HepG2 (cell line): ENCODE data around the gene C19orf85. TPM values are rescaled to one million over a fixed set of nuclear protein-coding genes. Genes with fewer than 3 reads are reported as not detected.

Experiments
- ATAC-seq: fragments of 200-7000 bp; cut with Tn5 transposase; 3 replicates; pipeline ENCODE4 v1.9.1; 2020; ENCODE audit warnings: mild to moderate bottlenecking, moderate library complexity
- BruUV-seq: library from RNA; stranded (reverse); fragments of 400-500 nt; replicated peaks from 2 replicates; lab custom pipeline; 2021; lab: Mats Ljungman, UMichigan
- CTCF ChIA-PET: fragments of 300-600 bp; formaldehyde crosslinking; extraction: SDS; loops from one replicate; lab custom pipeline; 2021; ENCODE audit warnings: low total read pairs, inconsistent platforms, low intra/inter-chr PET ratio; lab: Yijun Ruan, JAX
- POLR2A ChIA-PET: fragments of 350-600 bp; sonication (Branson Sonifier 250); formaldehyde crosslinking; loops from one replicate; lab custom pipeline; 2020; ENCODE audit warnings: antibody characterized with exemption, inconsistent platforms; lab: Yijun Ruan, JAX
- DNase-seq: peaks from one replicate; pipeline ENCODE4 v3.0.0-alpha.2; 2015; ENCODE audit warnings: low spot score
- FAIRE-seq: peaks from 3 replicates; lab custom pipeline; 2011; peaks lifted over from hg19 to GRCh38; lab: Jason Lieb, UNC
- H2AFZ ChIP-seq: one replicate; pipeline ENCODE4 v1.6.1; 2011; ENCODE audit warnings: low read length, inconsistent platforms
- H3K27ac ChIP-seq: fragments of 300-600 bp; 3 replicates; pipeline ENCODE4 v1.8.0; 2011; ENCODE audit warnings: mixed run types, mild to moderate bottlenecking, mixed read lengths, low read length, inconsistent platforms; ENCODE audit not compliant: insufficient read depth; ENCODE audit errors: extremely low read length
- H3K27me3 ChIP-seq, 2 experiments: fragments of 200-600 bp in 1 of 2; 2 replicates in 1 of 2; 3 replicates in 1 of 2; pipeline versions ENCODE4 v1.6.0 to v1.8.0; 2011; ENCODE audit warnings: low read length in 2 of 2, mild to moderate bottlenecking in 2 of 2, moderate library complexity in 2 of 2, inconsistent platforms in 1 of 2; ENCODE audit not compliant: insufficient read depth in 2 of 2, control insufficient read depth in 1 of 2
- H3K36me3 ChIP-seq, 2 experiments: fragments of 200-600 bp in 1 of 2; replicated peaks in 1 of 2; 2 replicates in 1 of 2; 3 replicates in 1 of 2; pipeline versions ENCODE4 v1.5.1 to v1.8.0; 2011; ENCODE audit warnings: low read length in 2 of 2, inconsistent platforms in 1 of 2; ENCODE audit not compliant: insufficient read depth in 2 of 2, control insufficient read depth in 1 of 2
- H3K4me1 ChIP-seq: 2 replicates; pipeline ENCODE4 v1.5.1; 2012; ENCODE audit warnings: low read length, inconsistent platforms; ENCODE audit not compliant: insufficient read depth
- H3K4me2 ChIP-seq: 2 replicates; pipeline ENCODE4 v1.6.0; 2011; ENCODE audit warnings: low read depth, low read length, inconsistent platforms
- H3K4me3 ChIP-seq, 3 experiments: fragments of 200-600 bp in 1 of 3; sonication (generic), shearing (Covaris generic) in 1 of 3; replicated peaks in 1 of 3; 2 replicates each; pipeline ENCODE4 v1.5.1; 2011 to 2016; ENCODE audit warnings: low read length in 3 of 3, inconsistent platforms in 2 of 3, low read depth in 2 of 3, mild to moderate bottlenecking in 2 of 3, control low read depth in 1 of 3, mixed read lengths in 1 of 3; ENCODE audit not compliant: insufficient read depth in 1 of 3
- H3K79me2 ChIP-seq: one replicate; pipeline ENCODE4 v1.6.1; 2011; ENCODE audit warnings: low read length, inconsistent platforms; ENCODE audit not compliant: insufficient read depth
- H3K9ac ChIP-seq: 2 replicates; pipeline ENCODE4 v1.6.0; 2011; ENCODE audit warnings: mild to moderate bottlenecking, low read depth, low read length, inconsistent platforms; ENCODE audit not compliant: insufficient read depth
- H3K9me3 ChIP-seq: 2 replicates; pipeline ENCODE4 v1.5.1; 2012; ENCODE audit warnings: mild to moderate bottlenecking, low read length
- H4K20me1 ChIP-seq: 2 replicates; pipeline ENCODE4 v1.6.0; 2011; ENCODE audit warnings: inconsistent platforms, mild to moderate bottlenecking, low read length, moderate library complexity; ENCODE audit not compliant: insufficient read depth
- AGO2 ChIP-seq: fragments of 200-400 bp; formaldehyde crosslinking; optimal IDR thresholded peaks from 2 replicates; pipeline ENCODE3; 2017; ENCODE audit warnings: mild to moderate bottlenecking, low read depth, low read length, moderate library complexity
- U2AF1 ChIP-seq: fragments of 200-400 bp; formaldehyde crosslinking; optimal IDR thresholded peaks from 2 replicates; pipeline ENCODE3; 2017; ENCODE audit warnings: mild to moderate bottlenecking, low read depth, low read length
- ZMYM3 ChIP-seq: sonication (generic); formaldehyde crosslinking; IDR thresholded peaks from 2 replicates; pipeline ENCODE4 v1.5.1; 2020; ENCODE audit warnings: mild to moderate bottlenecking, missing genetic modification reagents
- WGBS: methylation state at CpG from one replicate; pipeline ENCODE4 v1.1.6; 2017; ENCODE audit warnings: low lambda C conversion rate; 5-methylcytosine and 5-hydroxymethylcytosine counted together
- in situ Hi-C: cut with HindIII; loops from 2 replicates; pipeline ENCODE4 v1.10.0; 2017; ENCODE audit warnings: low pct_unique_long_range_greater_than_20kb; ENCODE audit not compliant: extremely low pct_ligation_motif_present
- intact Hi-C: fragments of 100-400 bp; cut with micrococcal nuclease; formaldehyde crosslinking; loops from one replicate; pipeline ENCODE4 v1.10.0; 2022; ENCODE audit not compliant: unreplicated experiment
- polyA plus RNA-seq, 8 experiments: library from polyadenylated mRNA; depleted of rRNA in 3 of 8; stranded (reverse) in 7 of 8; unstranded in 1 of 8; fragments of >200 nt; fragmentation: Illumina TruSeq in 4 of 8; extraction: Trizol in 4 of 8; gene quantifications; 2 replicates each; pipeline versions ENCODE4 v1.2.1 to v1.2.3, GENCODE V29; 2011 to 2016; ENCODE audit warnings: low read depth in 4 of 8, missing spikeins in 1 of 8, mixed read lengths in 1 of 8; ENCODE audit not compliant: insufficient read depth in 1 of 8
- total RNA-seq, 5 experiments: library from RNA; depleted of rRNA; stranded (reverse); fragments of >200 nt; fragmentation: Illumina TruSeq; extraction: Trizol; gene quantifications; 2 replicates each; pipeline ENCODE4 v1.2.3, GENCODE V29; 2016; ENCODE audit warnings: low read depth in 1 of 5

Gene C19orf85
- total and polyA plus RNA-seq, 2 of the 13 experiments (the other 11 are each of a cell fraction or from before 2014, with no cell fraction given): not detected

- TF ChIP-seq AGO2: peak; percentile 20
Measured at GRCh38 chr19:55488986-55489710, 24.6 kb upstream of the C19orf85 start (continued).

- H2AFZ ChIP-seq: no peak within 1 kb of the TSS
- no peaks in the 10 kb centered on the region for H3K79me2 ChIP-seq
- H4K20me1 ChIP-seq: no peaks in the 10 kb centered on the region
- DNase-seq (no peak), FAIRE-seq (no peak), ATAC-seq (no peak)
- ChIA-PET CTCF (no interaction called here), POLR2A (interaction anchor here (1.4 to 4.3 kb wide), 3 partner anchors 11 to 118 kb away, joined by 4 to 44 read pairs (median 5); partner anchors contain the start of gene ZNF628)
- TF ChIP-seq U2AF1: no peak
- TF ChIP-seq ZMYM3 (CRISPR knock-in tag): peak; percentile 83
- H3K36me3 ChIP-seq: no peaks in the 10 kb centered on the region
- H3K4me1 ChIP-seq: peaks cover 33% of the 10 kb centered on the region
- peaks cover 10 to 36% of the 10 kb centered on the region in 2 experiments for H3K27me3 ChIP-seq
- peak within 1 kb of the TSS; percentile 67 for H3K4me2 ChIP-seq
- BruUV-seq: no TSS peak
- intact Hi-C loops: no loop called here
- in situ Hi-C loops: no loop called here
- H3K27ac ChIP-seq: no peak within 1 kb of the TSS
- H3K4me3 ChIP-seq: peak within 1 kb of the TSS in 1 of 3 experiments; percentile 42; a peak in 1 of 6 replicates
- no peaks in the 10 kb centered on the region for H3K9me3 ChIP-seq
- H3K9ac ChIP-seq: peak within 1 kb of the TSS; percentile 32; the same call in 1 of the 2 replicates
- 18% methylated on average over 21 of the region's 21 CpGs for WGBS
Measured at GRCh38 chr19:55487924-55488687, 23.6 kb upstream of the C19orf85 start, which contains the start of gene SSC5D. TSS of gene SSC5D (plus strand) at chr19:55488436. CDS start at chr19:55488590, 154 bp downstream.
